ENCODE results near the gene CAMK1D.

Gene CAMK1D

GRCh38 chr10:12406764-12407400, 57.5 kb downstream of the CAMK1D start:
- no peak overlapping the region for H4K8ac ChIP-seq (ENCODE audit: low read depth, low read length)
- no peak overlapping the region for H3K27ac ChIP-seq (ENCODE audit: low read depth, low read length)
- no peak overlapping the region for H2BK120ac ChIP-seq (ENCODE audit: low read depth, low read length)
- H3K79me1 ChIP-seq (ENCODE audit: low read length): no peaks in the 10 kb centered on the region
- no peak overlapping the region for H3K4me2 ChIP-seq (ENCODE audit: low read length)
- peak; percentile 70 for DNase-seq
- H3K4ac ChIP-seq (ENCODE audit: low read depth, low read length): no peak overlapping the region
- no peak overlapping the region for H3K18ac ChIP-seq (ENCODE audit: low read length)
- no peak overlapping the region for H3K23ac ChIP-seq (ENCODE audit: low read length)
- H3K79me2 ChIP-seq (ENCODE audit: control insufficient read depth, insufficient read depth, low read length): no peaks in the 10 kb centered on the region
- no peak overlapping the region for H3K4me3 ChIP-seq (ENCODE audit: low read length)
- WGBS (ENCODE audit: extremely low coverage, insufficient coverage, low lambda C conversion rate): no CpG with 5 or more reads among the region's 9 CpGs
- no peak overlapping the region for H4K5ac ChIP-seq (ENCODE audit: low read length)
- H3K9ac ChIP-seq (ENCODE audit: low read length): no peak overlapping the region
- H3K27me3 ChIP-seq (ENCODE audit: insufficient read depth, low read length, poor library complexity): no peaks in the 10 kb centered on the region
- H3K56ac ChIP-seq (ENCODE audit: low read length): no peak overlapping the region
- no peak overlapping the region for H2BK5ac ChIP-seq (ENCODE audit: low read length)
- H2AK5ac ChIP-seq (ENCODE audit: low read length): no peak overlapping the region
- H3K4me1 ChIP-seq (ENCODE audit: control insufficient read depth, low read depth, low read length): no peaks in the 10 kb centered on the region
- no peak overlapping the region for H2BK15ac ChIP-seq (replicated peaks; ENCODE audit: low read depth)
- H3K36me3 ChIP-seq (ENCODE audit: control insufficient read depth, insufficient read depth, low read length): no peaks in the 10 kb centered on the region

GRCh38 chr10:12408472-12408871, 59.1 kb downstream of the CAMK1D start:
- H4K5ac ChIP-seq (ENCODE audit: low read length): no peak overlapping the region
- H2BK120ac ChIP-seq (ENCODE audit: low read depth, low read length): no peak overlapping the region
- H3K56ac ChIP-seq (ENCODE audit: low read length): no peak overlapping the region
- H3K27ac ChIP-seq (ENCODE audit: low read depth, low read length): no peak overlapping the region
- no peak overlapping the region for H3K9ac ChIP-seq (ENCODE audit: low read length)
- no peaks in the 10 kb centered on the region for H3K4me1 ChIP-seq (ENCODE audit: control insufficient read depth, low read depth, low read length)
- H3K4ac ChIP-seq (ENCODE audit: low read depth, low read length): no peak overlapping the region
- no peak overlapping the region for H3K18ac ChIP-seq (ENCODE audit: low read length)
- no CpG with 5 or more reads among the region's 8 CpGs for WGBS (ENCODE audit: extremely low coverage, insufficient coverage, low lambda C conversion rate)
- H3K27me3 ChIP-seq (ENCODE audit: insufficient read depth, low read length, poor library complexity): no peaks in the 10 kb centered on the region
- H2BK15ac ChIP-seq (replicated peaks; ENCODE audit: low read depth): no peak overlapping the region
- no peak for DNase-seq
- H3K36me3 ChIP-seq (ENCODE audit: control insufficient read depth, insufficient read depth, low read length): no peaks in the 10 kb centered on the region
- H3K4me2 ChIP-seq (ENCODE audit: low read length): no peak overlapping the region
- no peaks in the 10 kb centered on the region for H3K79me1 ChIP-seq (ENCODE audit: low read length)
- no peak overlapping the region for H2BK5ac ChIP-seq (ENCODE audit: low read length)
- no peak overlapping the region for H2AK5ac ChIP-seq (ENCODE audit: low read length)
- H4K8ac ChIP-seq (ENCODE audit: low read depth, low read length): no peak overlapping the region
- no peaks in the 10 kb centered on the region for H3K79me2 ChIP-seq (ENCODE audit: control insufficient read depth, insufficient read depth, low read length)
- H3K4me3 ChIP-seq (ENCODE audit: low read length): no peak overlapping the region
- no peak overlapping the region for H3K23ac ChIP-seq (ENCODE audit: low read length)

GRCh38 chr10:12409161-12409560, 59.8 kb downstream of the CAMK1D start:
- Histone ChIP-seq H2BK5ac (ENCODE audit: low read length) (no peak overlapping the region), H3K27me3 (ENCODE audit: insufficient read depth, low read length, poor library complexity) (no peaks in the 10 kb centered on the region), H3K4ac (ENCODE audit: low read depth, low read length) (no peak overlapping the region), H2AK5ac (ENCODE audit: low read length) (no peak overlapping the region), H3K27ac (ENCODE audit: low read depth, low read length) (no peak overlapping the region), H3K79me1 (ENCODE audit: low read length) (no peaks in the 10 kb centered on the region), H3K36me3 (ENCODE audit: control insufficient read depth, insufficient read depth, low read length) (no peaks in the 10 kb centered on the region), H3K79me2 (ENCODE audit: control insufficient read depth, insufficient read depth, low read length) (no peaks in the 10 kb centered on the region), H3K23ac (ENCODE audit: low read length) (no peak overlapping the region), H2BK15ac (replicated peaks; ENCODE audit: low read depth) (no peak overlapping the region), H3K4me1 (ENCODE audit: control insufficient read depth, low read depth, low read length) (no peaks in the 10 kb centered on the region), H3K18ac (ENCODE audit: low read length) (no peak overlapping the region), H3K9ac (ENCODE audit: low read length) (no peak overlapping the region), H4K8ac (ENCODE audit: low read depth, low read length) (no peak overlapping the region), H2BK120ac (ENCODE audit: low read depth, low read length) (no peak overlapping the region), H3K4me3 (ENCODE audit: low read length) (no peak overlapping the region), H4K5ac (ENCODE audit: low read length) (no peak overlapping the region), H3K56ac (ENCODE audit: low read length) (no peak overlapping the region), H3K4me2 (ENCODE audit: low read length) (no peak overlapping the region)
- no CpG with 5 or more reads among the region's 11 CpGs for WGBS (ENCODE audit: extremely low coverage, insufficient coverage, low lambda C conversion rate)
- DNase-seq: no peak

GRCh38 chr10:12409613-12410012, 60.3 kb downstream of the CAMK1D start:
- Histone ChIP-seq H3K27me3 (ENCODE audit: insufficient read depth, low read length, poor library complexity) (no peaks in the 10 kb centered on the region), H3K27ac (ENCODE audit: low read depth, low read length) (no peak overlapping the region), H3K4me1 (ENCODE audit: control insufficient read depth, low read depth, low read length) (no peaks in the 10 kb centered on the region), H4K5ac (ENCODE audit: low read length) (no peak overlapping the region), H2BK15ac (replicated peaks; ENCODE audit: low read depth) (no peak overlapping the region), H3K18ac (ENCODE audit: low read length) (no peak overlapping the region), H3K23ac (ENCODE audit: low read length) (no peak overlapping the region), H2AK5ac (ENCODE audit: low read length) (no peak overlapping the region), H3K4me3 (ENCODE audit: low read length) (no peak overlapping the region), H3K56ac (ENCODE audit: low read length) (no peak overlapping the region), H3K79me1 (ENCODE audit: low read length) (no peaks in the 10 kb centered on the region), H3K4ac (ENCODE audit: low read depth, low read length) (no peak overlapping the region), H3K9ac (ENCODE audit: low read length) (no peak overlapping the region), H3K36me3 (ENCODE audit: control insufficient read depth, insufficient read depth, low read length) (no peaks in the 10 kb centered on the region), H3K79me2 (ENCODE audit: control insufficient read depth, insufficient read depth, low read length) (no peaks in the 10 kb centered on the region), H3K4me2 (ENCODE audit: low read length) (no peak overlapping the region), H2BK5ac (ENCODE audit: low read length) (no peak overlapping the region), H4K8ac (ENCODE audit: low read depth, low read length) (no peak overlapping the region), H2BK120ac (ENCODE audit: low read depth, low read length) (no peak overlapping the region)
- no CpG with 5 or more reads among the region's 5 CpGs for WGBS (ENCODE audit: extremely low coverage, insufficient coverage, low lambda C conversion rate)
- DNase-seq: no peak

GRCh38 chr10:12412666-12413368, 63.5 kb downstream of the CAMK1D start:
- Histone ChIP-seq H3K79me2 (ENCODE audit: control insufficient read depth, insufficient read depth, low read length) (no peaks in the 10 kb centered on the region), H2BK120ac (ENCODE audit: low read depth, low read length) (no peak overlapping the region), H2AK5ac (ENCODE audit: low read length) (no peak overlapping the region), H3K56ac (ENCODE audit: low read length) (no peak overlapping the region), H3K18ac (ENCODE audit: low read length) (no peak overlapping the region), H4K8ac (ENCODE audit: low read depth, low read length) (no peak overlapping the region), H4K5ac (ENCODE audit: low read length) (no peak overlapping the region), H3K4me3 (ENCODE audit: low read length) (no peak overlapping the region), H3K23ac (ENCODE audit: low read length) (no peak overlapping the region), H3K79me1 (ENCODE audit: low read length) (no peaks in the 10 kb centered on the region), H3K27ac (ENCODE audit: low read depth, low read length) (no peak overlapping the region), H3K27me3 (ENCODE audit: insufficient read depth, low read length, poor library complexity) (no peaks in the 10 kb centered on the region), H3K4ac (ENCODE audit: low read depth, low read length) (no peak overlapping the region), H3K36me3 (ENCODE audit: control insufficient read depth, insufficient read depth, low read length) (no peaks in the 10 kb centered on the region), H2BK5ac (ENCODE audit: low read length) (no peak overlapping the region), H3K4me2 (ENCODE audit: low read length) (no peak overlapping the region), H3K9ac (ENCODE audit: low read length) (no peak overlapping the region), H2BK15ac (replicated peaks; ENCODE audit: low read depth) (no peak overlapping the region), H3K4me1 (ENCODE audit: control insufficient read depth, low read depth, low read length) (no peaks in the 10 kb centered on the region)
- no CpG with 5 or more reads among the region's 9 CpGs for WGBS (ENCODE audit: extremely low coverage, insufficient coverage, low lambda C conversion rate)
- DNase-seq: no peak

- Histone ChIP-seq H3K4me3 (ENCODE audit: low read length) (no peak overlapping the region), H3K56ac (ENCODE audit: low read length) (no peak overlapping the region), H3K27ac (ENCODE audit: low read depth, low read length) (no peak overlapping the region), H2BK5ac (ENCODE audit: low read length) (no peak overlapping the region), H3K79me2 (ENCODE audit: control insufficient read depth, insufficient read depth, low read length) (no peaks in the 10 kb centered on the region), H3K9ac (ENCODE audit: low read length) (no peak overlapping the region), H3K27me3 (ENCODE audit: insufficient read depth, low read length, poor library complexity) (no peaks in the 10 kb centered on the region), H3K23ac (ENCODE audit: low read length) (no peak overlapping the region), H3K4me1 (ENCODE audit: control insufficient read depth, low read depth, low read length) (no peaks in the 10 kb centered on the region), H3K4me2 (ENCODE audit: low read length) (no peak overlapping the region), H2AK5ac (ENCODE audit: low read length) (no peak overlapping the region), H3K36me3 (ENCODE audit: control insufficient read depth, insufficient read depth, low read length) (no peaks in the 10 kb centered on the region), H3K4ac (ENCODE audit: low read depth, low read length) (no peak overlapping the region), H4K5ac (ENCODE audit: low read length) (no peak overlapping the region), H3K18ac (ENCODE audit: low read length) (no peak overlapping the region), H3K79me1 (ENCODE audit: low read length) (no peaks in the 10 kb centered on the region), H2BK120ac (ENCODE audit: low read depth, low read length) (no peak overlapping the region), H2BK15ac (replicated peaks; ENCODE audit: low read depth) (no peak overlapping the region), H4K8ac (ENCODE audit: low read depth, low read length) (no peak overlapping the region)
- DNase-seq: no peak
- WGBS (ENCODE audit: extremely low coverage, insufficient coverage, low lambda C conversion rate): no CpG with 5 or more reads among the region's 1 CpG
Observed at GRCh38 chr10:12413369-12413711, 64.0 kb downstream of the CAMK1D start.
